HepG2 (cell line): ENCODE data around the gene KCNAB3. TPM values are rescaled to one million over a fixed set of nuclear protein-coding genes. Genes with fewer than 3 reads are reported as not detected.
A peak's percentile ranks its signal among the peaks of the same experiment; 100 is the strongest.

ENCODE experiments used
- BORCS8-MEF2B ChIP-seq: sonication (generic); formaldehyde crosslinking; IDR thresholded peaks from 2 replicates; pipeline ENCODE4 v1.8.0; 2022; ENCODE audit warnings: mild to moderate bottlenecking, missing genetic modification reagents
- FOXK2 ChIP-seq: fragments of 450-650 bp; IDR thresholded peaks from 2 replicates; pipeline ENCODE4 v1.6.1; 2016
- HNF1B ChIP-seq: sonication (generic); formaldehyde crosslinking; IDR thresholded peaks from 2 replicates; pipeline ENCODE4 v1.5.1; 2020; ENCODE audit warnings: mild to moderate bottlenecking, moderate library complexity, missing genetic modification reagents
- POGK ChIP-seq: sonication (generic); formaldehyde crosslinking; conservative IDR thresholded peaks from 2 replicates; pipeline ENCODE4 v1.8.0; 2022; ENCODE audit warnings: mild to moderate bottlenecking, moderate library complexity, missing genetic modification reagents
- SPEN ChIP-seq: sonication (generic); formaldehyde crosslinking; IDR thresholded peaks from 2 replicates; pipeline ENCODE4 v1.5.1; 2020; ENCODE audit warnings: low read depth, mild to moderate bottlenecking, missing genetic modification reagents
- SRSF4 ChIP-seq: fragments of 200-400 bp; formaldehyde crosslinking; IDR thresholded peaks from one replicate; pipeline ENCODE4 v1.6.1; 2018; ENCODE audit warnings: mild to moderate bottlenecking, low read depth, low read length, moderate library complexity; ENCODE audit not compliant: poor library complexity, severe bottlenecking
- STAT6 ChIP-seq: sonication (generic); formaldehyde crosslinking; IDR thresholded peaks from 2 replicates; pipeline ENCODE4 v1.4.0; 2020; ENCODE audit warnings: missing genetic modification reagents, mild to moderate bottlenecking, borderline replicate concordance
- SYNCRIP ChIP-seq: fragments of 200-400 bp; formaldehyde crosslinking; IDR thresholded peaks from 2 replicates; pipeline ENCODE4 v1.6.1; 2018; ENCODE audit warnings: mild to moderate bottlenecking, low read depth, low read length; ENCODE audit not compliant: insufficient read depth
- TSC22D2 ChIP-seq: sonication (generic); formaldehyde crosslinking; IDR thresholded peaks from 2 replicates; pipeline ENCODE4 v1.5.1; 2020; ENCODE audit warnings: missing genetic modification reagents, mild to moderate bottlenecking, borderline replicate concordance
- YEATS4 ChIP-seq: sonication (generic); formaldehyde crosslinking; IDR thresholded peaks from 2 replicates; pipeline ENCODE4 v1.4.0; 2020; ENCODE audit warnings: missing genetic modification reagents, borderline replicate concordance
- ZBTB38 ChIP-seq: sonication (generic); formaldehyde crosslinking; IDR thresholded peaks from 2 replicates; pipeline ENCODE4 v1.5.1; 2020; ENCODE audit warnings: mild to moderate bottlenecking, missing genetic modification reagents
- ZNF234 ChIP-seq: sonication (generic); formaldehyde crosslinking; conservative IDR thresholded peaks from 2 replicates; pipeline ENCODE4 v1.5.1; 2020; ENCODE audit warnings: mild to moderate bottlenecking, missing genetic modification reagents
- ZNF644 ChIP-seq: IDR thresholded peaks from 2 replicates; pipeline ENCODE4 v1.6.1; 2016; ENCODE audit warnings: low read depth
- ZNF746 ChIP-seq: sonication (generic); formaldehyde crosslinking; IDR thresholded peaks from 2 replicates; pipeline ENCODE4 v1.8.0; 2022; ENCODE audit warnings: mild to moderate bottlenecking, missing genetic modification reagents
- ZNF747 ChIP-seq: sonication (generic); formaldehyde crosslinking; IDR thresholded peaks from 2 replicates; pipeline ENCODE4 v1.8.1; 2023; ENCODE audit warnings: missing genetic modification reagents, mild to moderate bottlenecking, borderline replicate concordance
- ZNF749 ChIP-seq: sonication (generic); formaldehyde crosslinking; IDR thresholded peaks from 2 replicates; pipeline ENCODE4 v1.8.0; 2022; ENCODE audit warnings: mild to moderate bottlenecking, missing genetic modification reagents, moderate library complexity, borderline replicate concordance
- ZNF800 ChIP-seq: sonication (generic); formaldehyde crosslinking; IDR thresholded peaks from 2 replicates; pipeline ENCODE4 v1.4.0; 2020; ENCODE audit warnings: missing genetic modification reagents
- polyA plus RNA-seq, 8 experiments: library from polyadenylated mRNA; depleted of rRNA in 3 of 8; stranded (reverse) in 7 of 8; unstranded in 1 of 8; fragments of >200 nt; fragmentation: Illumina TruSeq in 4 of 8; extraction: Trizol in 4 of 8; gene quantifications; 2 replicates each; pipeline versions ENCODE4 v1.2.1 to v1.2.3, GENCODE V29; 2011 to 2016; ENCODE audit warnings: low read depth in 4 of 8, missing spikeins in 1 of 8, mixed read lengths in 1 of 8; ENCODE audit not compliant: insufficient read depth in 1 of 8
- total RNA-seq, 5 experiments: library from RNA; depleted of rRNA; stranded (reverse); fragments of >200 nt; fragmentation: Illumina TruSeq; extraction: Trizol; gene quantifications; 2 replicates each; pipeline ENCODE4 v1.2.3, GENCODE V29; 2016; ENCODE audit warnings: low read depth in 1 of 5
- TF ChIP-seq, protein P1 (sequence below): sonication (generic); formaldehyde crosslinking; IDR thresholded peaks from 2 replicates; pipeline ENCODE4 v1.5.0; 2020; ENCODE audit warnings: missing genetic modification reagents
- TF ChIP-seq, protein P2 (sequence below): sonication (generic); formaldehyde crosslinking; IDR thresholded peaks from 2 replicates; pipeline ENCODE4 v1.4.0; 2020; ENCODE audit warnings: mild to moderate bottlenecking, missing genetic modification reagents

Gene KCNAB3
- total and polyA plus RNA-seq, 2 of the 13 experiments (the other 11 are each of a cell fraction or from before 2014, with no cell fraction given) = 0.29 to 0.88 TPM

GRCh38 chr17:7915611-7916384 is 13.9 kb downstream of the KCNAB3 start, which contains the start of gene RNF227 (continued):
- TF ChIP-seq, protein P1, sequence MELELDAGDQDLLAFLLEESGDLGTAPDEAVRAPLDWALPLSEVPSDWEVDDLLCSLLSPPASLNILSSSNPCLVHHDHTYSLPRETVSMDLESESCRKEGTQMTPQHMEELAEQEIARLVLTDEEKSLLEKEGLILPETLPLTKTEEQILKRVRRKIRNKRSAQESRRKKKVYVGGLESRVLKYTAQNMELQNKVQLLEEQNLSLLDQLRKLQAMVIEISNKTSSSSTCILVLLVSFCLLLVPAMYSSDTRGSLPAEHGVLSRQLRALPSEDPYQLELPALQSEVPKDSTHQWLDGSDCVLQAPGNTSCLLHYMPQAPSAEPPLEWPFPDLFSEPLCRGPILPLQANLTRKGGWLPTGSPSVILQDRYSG (CRISPR knock-in tag) = peak; percentile 96
- TF ChIP-seq SPEN (peak; percentile 65), SRSF4 (no peak), HNF1B (CRISPR knock-in tag) (0 out of 2 replicates have a peak, but pooled peaks have one; percentile 7), FOXK2 (no peak), ZNF749 (CRISPR knock-in tag) (peak; percentile 57; the same call in 1 of the 2 replicates), ZBTB38 (CRISPR knock-in tag) (peak; percentile 68; the same call in 1 of the 2 replicates), ZNF747 (CRISPR knock-in tag) (no peak), BORCS8-MEF2B (peak; percentile 91), ZNF234 (CRISPR knock-in tag) (no peak), ZNF644 (CRISPR knock-in tag) (no peak), POGK (CRISPR knock-in tag) (peak; percentile 79), SYNCRIP (no peak), YEATS4 (CRISPR knock-in tag) (peak; percentile 79), TSC22D2 (CRISPR knock-in tag) (no peak), STAT6 (CRISPR knock-in tag) (no peak), ZNF800 (CRISPR knock-in tag) (peak; percentile 72; the same call in 1 of the 2 replicates), ZNF746 (CRISPR knock-in tag) (no peak)
- TF ChIP-seq, protein P2, sequence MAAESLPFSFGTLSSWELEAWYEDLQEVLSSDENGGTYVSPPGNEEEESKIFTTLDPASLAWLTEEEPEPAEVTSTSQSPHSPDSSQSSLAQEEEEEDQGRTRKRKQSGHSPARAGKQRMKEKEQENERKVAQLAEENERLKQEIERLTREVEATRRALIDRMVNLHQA (CRISPR knock-in tag) = no peak
